ENCODE measurements around the gene COMMD1. TPM values are rescaled to one million over a fixed set of nuclear protein-coding genes. Genes with fewer than 3 reads are reported as not detected.

COMMD1 gene
- total and polyA plus RNA-seq, 2 experiments from 2014 or later, result 54.9 to 83.7 TPM

DNA sequence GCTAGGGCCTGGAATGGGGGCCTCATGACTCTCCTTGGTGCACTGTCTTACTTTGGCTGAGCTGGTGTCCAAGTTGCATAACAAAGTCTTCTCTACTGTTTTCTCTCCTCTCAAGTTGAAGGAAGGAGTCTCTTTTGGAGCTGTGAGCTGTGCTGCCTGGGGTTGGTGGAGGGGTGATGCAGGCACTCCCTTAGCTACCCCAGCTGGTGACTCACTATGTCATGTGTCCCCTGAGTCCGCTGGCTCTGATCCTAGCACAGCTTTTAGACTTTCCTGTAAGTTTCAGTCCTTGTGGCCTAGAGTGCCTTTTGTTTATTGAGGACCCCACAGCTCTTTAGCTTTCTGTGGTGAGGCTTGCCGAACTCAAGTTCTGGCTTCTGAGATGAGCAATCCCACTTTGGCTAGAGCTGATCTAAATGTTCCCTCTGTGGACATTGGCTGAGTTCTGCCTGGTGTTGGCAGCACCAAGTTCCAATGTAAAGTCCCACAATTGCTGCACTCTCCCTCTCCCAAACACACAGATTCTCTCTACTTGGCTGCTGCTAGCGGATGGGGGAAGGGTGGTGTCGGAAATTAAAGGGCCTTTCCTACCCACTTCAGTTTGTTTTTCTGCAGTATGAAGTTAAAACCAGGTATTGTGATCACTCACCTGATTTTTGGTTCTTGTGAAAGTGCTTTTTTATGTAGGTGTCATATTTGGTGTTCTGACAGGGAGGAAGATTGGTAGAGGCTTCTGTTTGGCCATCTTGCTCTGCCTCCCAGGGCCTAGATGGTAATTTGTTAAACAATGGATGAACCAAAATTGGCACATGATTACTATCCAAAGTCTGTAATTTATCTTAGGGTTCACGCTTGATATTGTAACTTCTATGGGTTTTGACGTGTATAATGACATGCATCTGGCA lies 83.2 kb downstream of the COMMD1 start:
- H3K9me3 Mint-ChIP-seq, result no peaks in the 10 kb centered on the region
- no peak for DNase-seq (ENCODE audit: low spot score)
- Histone ChIP-seq H3K36me3 (ENCODE audit: insufficient read depth) (no peaks in the 10 kb centered on the region), H3K4me2 (no peak overlapping the region), H3K27ac (ENCODE audit: low read depth) (no peak overlapping the region), H3K4me3 (no peak overlapping the region), H3K27me3 (ENCODE audit: insufficient read depth) (no peaks in the 10 kb centered on the region), H2AFZ (no peak overlapping the region), H3K9me2 (ENCODE audit: insufficient read depth) (no peaks in the 10 kb centered on the region), H3F3A (replicated peaks; ENCODE audit: low read depth) (no peaks in the 10 kb centered on the region), H4K20me1 (replicated peaks; ENCODE audit: insufficient read depth) (no peaks in the 10 kb centered on the region), H3K4me1 (ENCODE audit: insufficient read depth) (no peaks in the 10 kb centered on the region), H3K79me2 (replicated peaks; ENCODE audit: insufficient read depth) (peaks cover 4% of the 10 kb centered on the region; the same call in 1 of the 2 replicates)
- H3K4me3 Mint-ChIP-seq, result no peak overlapping the region; the same call in 2 of the 3 replicates
- no peak; the same call in 2 of the 3 replicates for ATAC-seq
- peaks cover 10% of the 10 kb centered on the region for H3K4me1 Mint-ChIP-seq
- H3K27ac Mint-ChIP-seq, result no peak overlapping the region
- no peak for TF ChIP-seq ZNF331 (CRISPR knock-in tag; IDR thresholded peaks at IDR 0.05; ENCODE audit: low read depth)
- TF ChIP-seq CREB1 (CRISPR knock-in tag; IDR thresholded peaks at IDR 0.05; ENCODE audit: low read depth), result no peak
- TF ChIP-seq POLR2AphosphoS5 (IDR thresholded peaks at IDR 0.05; ENCODE audit: low read depth), result no peak
- no peak for TF ChIP-seq JUNB (IDR thresholded peaks at IDR 0.05; ENCODE audit: unreplicated experiment)
- TF ChIP-seq ZNF114 (CRISPR knock-in tag; IDR thresholded peaks at IDR 0.05), result no peak
- TF ChIP-seq EZH2phosphoT487 (IDR thresholded peaks at IDR 0.05; ENCODE audit: unreplicated experiment), result no peak
- TF ChIP-seq, protein P1, sequence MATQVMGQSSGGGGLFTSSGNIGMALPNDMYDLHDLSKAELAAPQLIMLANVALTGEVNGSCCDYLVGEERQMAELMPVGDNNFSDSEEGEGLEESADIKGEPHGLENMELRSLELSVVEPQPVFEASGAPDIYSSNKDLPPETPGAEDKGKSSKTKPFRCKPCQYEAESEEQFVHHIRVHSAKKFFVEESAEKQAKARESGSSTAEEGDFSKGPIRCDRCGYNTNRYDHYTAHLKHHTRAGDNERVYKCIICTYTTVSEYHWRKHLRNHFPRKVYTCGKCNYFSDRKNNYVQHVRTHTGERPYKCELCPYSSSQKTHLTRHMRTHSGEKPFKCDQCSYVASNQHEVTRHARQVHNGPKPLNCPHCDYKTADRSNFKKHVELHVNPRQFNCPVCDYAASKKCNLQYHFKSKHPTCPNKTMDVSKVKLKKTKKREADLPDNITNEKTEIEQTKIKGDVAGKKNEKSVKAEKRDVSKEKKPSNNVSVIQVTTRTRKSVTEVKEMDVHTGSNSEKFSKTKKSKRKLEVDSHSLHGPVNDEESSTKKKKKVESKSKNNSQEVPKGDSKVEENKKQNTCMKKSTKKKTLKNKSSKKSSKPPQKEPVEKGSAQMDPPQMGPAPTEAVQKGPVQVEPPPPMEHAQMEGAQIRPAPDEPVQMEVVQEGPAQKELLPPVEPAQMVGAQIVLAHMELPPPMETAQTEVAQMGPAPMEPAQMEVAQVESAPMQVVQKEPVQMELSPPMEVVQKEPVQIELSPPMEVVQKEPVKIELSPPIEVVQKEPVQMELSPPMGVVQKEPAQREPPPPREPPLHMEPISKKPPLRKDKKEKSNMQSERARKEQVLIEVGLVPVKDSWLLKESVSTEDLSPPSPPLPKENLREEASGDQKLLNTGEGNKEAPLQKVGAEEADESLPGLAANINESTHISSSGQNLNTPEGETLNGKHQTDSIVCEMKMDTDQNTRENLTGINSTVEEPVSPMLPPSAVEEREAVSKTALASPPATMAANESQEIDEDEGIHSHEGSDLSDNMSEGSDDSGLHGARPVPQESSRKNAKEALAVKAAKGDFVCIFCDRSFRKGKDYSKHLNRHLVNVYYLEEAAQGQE (IDR thresholded peaks at IDR 0.05; ENCODE audit: unreplicated experiment), result no peak
- TF ChIP-seq, protein P2, sequence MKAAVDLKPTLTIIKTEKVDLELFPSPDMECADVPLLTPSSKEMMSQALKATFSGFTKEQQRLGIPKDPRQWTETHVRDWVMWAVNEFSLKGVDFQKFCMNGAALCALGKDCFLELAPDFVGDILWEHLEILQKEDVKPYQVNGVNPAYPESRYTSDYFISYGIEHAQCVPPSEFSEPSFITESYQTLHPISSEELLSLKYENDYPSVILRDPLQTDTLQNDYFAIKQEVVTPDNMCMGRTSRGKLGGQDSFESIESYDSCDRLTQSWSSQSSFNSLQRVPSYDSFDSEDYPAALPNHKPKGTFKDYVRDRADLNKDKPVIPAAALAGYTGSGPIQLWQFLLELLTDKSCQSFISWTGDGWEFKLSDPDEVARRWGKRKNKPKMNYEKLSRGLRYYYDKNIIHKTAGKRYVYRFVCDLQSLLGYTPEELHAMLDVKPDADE (IDR thresholded peaks at IDR 0.05), result no peak
- no peak for TF ChIP-seq NANOG (IDR thresholded peaks at IDR 0.05; ENCODE audit: borderline replicate concordance)
- no peak for TF ChIP-seq STAT1 (IDR thresholded peaks at IDR 0.05; ENCODE audit: unreplicated experiment)
- TF ChIP-seq, protein P3, sequence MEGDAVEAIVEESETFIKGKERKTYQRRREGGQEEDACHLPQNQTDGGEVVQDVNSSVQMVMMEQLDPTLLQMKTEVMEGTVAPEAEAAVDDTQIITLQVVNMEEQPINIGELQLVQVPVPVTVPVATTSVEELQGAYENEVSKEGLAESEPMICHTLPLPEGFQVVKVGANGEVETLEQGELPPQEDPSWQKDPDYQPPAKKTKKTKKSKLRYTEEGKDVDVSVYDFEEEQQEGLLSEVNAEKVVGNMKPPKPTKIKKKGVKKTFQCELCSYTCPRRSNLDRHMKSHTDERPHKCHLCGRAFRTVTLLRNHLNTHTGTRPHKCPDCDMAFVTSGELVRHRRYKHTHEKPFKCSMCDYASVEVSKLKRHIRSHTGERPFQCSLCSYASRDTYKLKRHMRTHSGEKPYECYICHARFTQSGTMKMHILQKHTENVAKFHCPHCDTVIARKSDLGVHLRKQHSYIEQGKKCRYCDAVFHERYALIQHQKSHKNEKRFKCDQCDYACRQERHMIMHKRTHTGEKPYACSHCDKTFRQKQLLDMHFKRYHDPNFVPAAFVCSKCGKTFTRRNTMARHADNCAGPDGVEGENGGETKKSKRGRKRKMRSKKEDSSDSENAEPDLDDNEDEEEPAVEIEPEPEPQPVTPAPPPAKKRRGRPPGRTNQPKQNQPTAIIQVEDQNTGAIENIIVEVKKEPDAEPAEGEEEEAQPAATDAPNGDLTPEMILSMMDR (conservative IDR thresholded peaks at IDR 0.05; ENCODE audit: low read depth in 2 of 2), result no peak
- TF ChIP-seq EZH2 (IDR thresholded peaks at IDR 0.05; ENCODE audit: low read depth, unreplicated experiment), result no peak
- TF ChIP-seq, protein P4, sequence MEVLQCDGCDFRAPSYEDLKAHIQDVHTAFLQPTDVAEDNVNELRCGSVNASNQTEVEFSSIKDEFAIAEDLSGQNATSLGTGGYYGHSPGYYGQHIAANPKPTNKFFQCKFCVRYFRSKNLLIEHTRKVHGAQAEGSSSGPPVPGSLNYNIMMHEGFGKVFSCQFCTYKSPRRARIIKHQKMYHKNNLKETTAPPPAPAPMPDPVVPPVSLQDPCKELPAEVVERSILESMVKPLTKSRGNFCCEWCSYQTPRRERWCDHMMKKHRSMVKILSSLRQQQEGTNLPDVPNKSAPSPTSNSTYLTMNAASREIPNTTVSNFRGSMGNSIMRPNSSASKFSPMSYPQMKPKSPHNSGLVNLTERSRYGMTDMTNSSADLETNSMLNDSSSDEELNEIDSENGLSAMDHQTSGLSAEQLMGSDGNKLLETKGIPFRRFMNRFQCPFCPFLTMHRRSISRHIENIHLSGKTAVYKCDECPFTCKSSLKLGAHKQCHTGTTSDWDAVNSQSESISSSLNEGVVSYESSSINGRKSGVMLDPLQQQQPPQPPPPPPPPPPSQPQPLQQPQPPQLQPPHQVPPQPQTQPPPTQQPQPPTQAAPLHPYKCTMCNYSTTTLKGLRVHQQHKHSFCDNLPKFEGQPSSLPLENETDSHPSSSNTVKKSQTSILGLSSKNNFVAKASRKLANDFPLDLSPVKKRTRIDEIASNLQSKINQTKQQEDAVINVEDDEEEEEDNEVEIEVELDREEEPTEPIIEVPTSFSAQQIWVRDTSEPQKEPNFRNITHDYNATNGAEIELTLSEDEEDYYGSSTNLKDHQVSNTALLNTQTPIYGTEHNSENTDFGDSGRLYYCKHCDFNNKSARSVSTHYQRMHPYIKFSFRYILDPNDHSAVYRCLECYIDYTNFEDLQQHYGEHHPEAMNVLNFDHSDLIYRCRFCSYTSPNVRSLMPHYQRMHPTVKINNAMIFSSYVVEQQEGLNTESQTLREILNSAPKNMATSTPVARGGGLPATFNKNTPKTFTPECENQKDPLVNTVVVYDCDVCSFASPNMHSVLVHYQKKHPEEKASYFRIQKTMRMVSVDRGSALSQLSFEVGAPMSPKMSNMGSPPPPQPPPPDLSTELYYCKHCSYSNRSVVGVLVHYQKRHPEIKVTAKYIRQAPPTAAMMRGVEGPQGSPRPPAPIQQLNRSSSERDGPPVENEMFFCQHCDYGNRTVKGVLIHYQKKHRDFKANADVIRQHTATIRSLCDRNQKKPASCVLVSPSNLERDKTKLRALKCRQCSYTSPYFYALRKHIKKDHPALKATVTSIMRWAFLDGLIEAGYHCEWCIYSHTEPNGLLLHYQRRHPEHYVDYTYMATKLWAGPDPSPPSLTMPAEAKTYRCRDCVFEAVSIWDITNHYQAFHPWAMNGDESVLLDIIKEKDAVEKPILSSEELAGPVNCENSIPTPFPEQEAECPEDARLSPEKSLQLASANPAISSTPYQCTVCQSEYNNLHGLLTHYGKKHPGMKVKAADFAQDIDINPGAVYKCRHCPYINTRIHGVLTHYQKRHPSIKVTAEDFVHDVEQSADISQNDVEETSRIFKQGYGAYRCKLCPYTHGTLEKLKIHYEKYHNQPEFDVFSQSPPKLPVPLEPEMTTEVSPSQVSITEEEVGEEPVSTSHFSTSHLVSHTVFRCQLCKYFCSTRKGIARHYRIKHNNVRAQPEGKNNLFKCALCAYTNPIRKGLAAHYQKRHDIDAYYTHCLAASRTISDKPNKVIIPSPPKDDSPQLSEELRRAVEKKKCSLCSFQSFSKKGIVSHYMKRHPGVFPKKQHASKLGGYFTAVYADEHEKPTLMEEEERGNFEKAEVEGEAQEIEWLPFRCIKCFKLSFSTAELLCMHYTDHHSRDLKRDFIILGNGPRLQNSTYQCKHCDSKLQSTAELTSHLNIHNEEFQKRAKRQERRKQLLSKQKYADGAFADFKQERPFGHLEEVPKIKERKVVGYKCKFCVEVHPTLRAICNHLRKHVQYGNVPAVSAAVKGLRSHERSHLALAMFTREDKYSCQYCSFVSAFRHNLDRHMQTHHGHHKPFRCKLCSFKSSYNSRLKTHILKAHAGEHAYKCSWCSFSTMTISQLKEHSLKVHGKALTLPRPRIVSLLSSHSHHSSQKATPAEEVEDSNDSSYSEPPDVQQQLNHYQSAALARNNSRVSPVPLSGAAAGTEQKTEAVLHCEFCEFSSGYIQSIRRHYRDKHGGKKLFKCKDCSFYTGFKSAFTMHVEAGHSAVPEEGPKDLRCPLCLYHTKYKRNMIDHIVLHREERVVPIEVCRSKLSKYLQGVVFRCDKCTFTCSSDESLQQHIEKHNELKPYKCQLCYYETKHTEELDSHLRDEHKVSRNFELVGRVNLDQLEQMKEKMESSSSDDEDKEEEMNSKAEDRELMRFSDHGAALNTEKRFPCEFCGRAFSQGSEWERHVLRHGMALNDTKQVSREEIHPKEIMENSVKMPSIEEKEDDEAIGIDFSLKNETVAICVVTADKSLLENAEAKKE (CRISPR knock-in tag; IDR thresholded peaks at IDR 0.05), result no peak
- H3K36me3 Mint-ChIP-seq (ENCODE audit: low read depth), result no peaks in the 10 kb centered on the region
- H3K27me3 Mint-ChIP-seq (ENCODE audit: insufficient read depth, low read depth, poor library complexity), result no peaks in the 10 kb centered on the region

Measured in GM23338 (cell line).